Tongue (tissue), 2 donors: Measurements from ENCODE around the gene MED25. TPM values are rescaled to one million over a fixed set of nuclear protein-coding genes. Genes with fewer than 3 reads are reported as not detected.

Experiments
- DNase-seq: peaks from one replicate; pipeline ENCODE4 v3.0.0-alpha.2; 2015
- total RNA-seq: library from RNA; depleted of rRNA; stranded (reverse); fragments of >200 nt; gene quantifications from one replicate; pipeline ENCODE4 v1.2.3, GENCODE V29; 2014

MED25 gene
- total RNA-seq, 1 donor from 2014 or later = 38.2 TPM

- no peak for DNase-seq
Measured at GRCh38 chr19:49873834-49874233, 55.7 kb downstream of the MED25 start.

DNA sequence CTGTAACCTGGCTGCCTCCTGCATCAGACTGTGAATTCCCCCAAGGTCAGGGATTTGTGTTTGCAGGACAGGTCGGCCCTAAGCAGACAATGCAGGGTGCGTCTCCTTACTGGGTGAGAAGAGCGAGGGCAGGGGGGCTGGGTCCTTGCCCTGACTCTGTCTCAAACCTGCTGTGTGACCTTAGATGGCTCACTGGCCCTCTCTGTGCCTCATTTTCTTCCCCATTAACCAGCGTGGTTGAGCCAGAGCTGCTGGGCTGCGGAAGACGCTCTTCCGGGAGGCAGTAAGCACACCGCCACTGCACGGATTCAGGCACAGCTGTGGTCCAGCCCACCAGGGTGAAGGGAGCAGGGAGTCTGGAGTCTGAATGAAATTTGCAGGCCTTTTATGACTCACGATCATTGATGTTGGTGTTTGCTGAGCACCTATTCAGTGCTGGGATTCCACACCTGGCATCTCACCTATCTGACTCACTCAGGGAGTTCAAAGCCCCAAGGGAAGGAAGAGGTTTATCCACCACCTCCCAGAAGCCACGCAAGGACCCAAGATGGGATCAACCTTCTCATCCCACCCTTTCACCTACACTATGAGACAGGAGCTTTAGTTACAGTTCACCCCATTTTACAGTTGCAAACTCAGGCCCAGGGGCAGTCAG lies 56.5 kb downstream of the MED25 start:
- DNase-seq = no peak

GRCh38 chr19:49875177-49875576 lies 57.1 kb downstream of the MED25 start:
- no peak for DNase-seq

DNA sequence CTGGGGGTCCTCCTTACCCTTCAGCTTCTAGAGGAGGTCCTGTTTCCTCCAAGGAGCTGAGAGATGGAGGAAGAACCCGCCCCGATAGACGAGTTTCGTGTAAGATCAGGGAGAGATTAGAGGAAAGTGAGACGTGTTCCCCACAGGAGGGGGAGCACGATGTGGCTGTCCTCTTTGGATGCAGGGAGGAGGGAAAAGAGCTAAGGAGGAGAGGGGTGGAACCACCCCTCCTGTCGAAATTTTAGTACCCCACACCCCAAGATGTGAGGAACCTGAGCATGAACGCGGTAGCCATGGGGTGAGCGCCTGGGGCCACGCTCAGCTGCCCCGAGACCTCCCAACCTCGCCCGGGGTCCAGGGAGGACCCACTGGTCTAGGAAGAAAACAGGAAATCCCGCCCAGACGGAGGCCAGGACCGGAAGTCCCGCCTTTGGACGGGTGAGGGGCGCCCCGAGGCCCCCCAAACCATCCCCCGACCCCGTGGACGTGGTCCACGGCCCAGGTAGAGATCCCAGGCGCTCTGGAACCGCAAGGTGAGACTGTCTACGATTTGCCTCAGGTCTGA lies 57.9 kb downstream of the MED25 start:
- peak; percentile 83 for DNase-seq

DNA sequence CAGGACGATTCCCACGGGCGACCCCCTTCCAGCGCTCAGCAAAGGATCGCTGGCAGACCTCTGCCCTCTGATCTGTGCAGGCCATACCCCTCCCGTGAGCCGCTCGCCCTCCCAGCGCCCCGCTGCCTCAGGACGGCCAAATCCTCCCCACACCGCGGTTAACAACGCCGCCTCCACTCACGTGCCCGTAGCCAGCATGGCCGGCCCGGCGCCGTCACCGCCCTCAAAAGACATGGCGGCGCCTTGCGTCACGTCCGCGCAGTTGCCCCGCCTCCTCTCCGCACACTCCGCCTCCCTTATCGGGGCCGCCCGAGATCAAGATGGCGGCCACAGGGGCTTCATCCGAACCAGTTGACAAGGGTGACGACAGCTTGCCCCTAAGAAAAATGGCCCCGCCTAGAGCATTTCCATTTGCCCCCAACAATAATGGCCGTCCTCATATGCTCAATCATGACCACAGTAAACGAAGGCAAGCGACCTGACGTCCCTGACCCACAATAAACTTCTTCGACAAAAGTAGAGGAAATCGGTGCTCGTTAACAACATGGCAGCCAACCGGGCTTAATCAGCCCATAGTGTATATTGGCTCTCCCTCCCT lies 58.4 kb downstream of the MED25 start:
- DNase-seq = peak; percentile 100

DNA sequence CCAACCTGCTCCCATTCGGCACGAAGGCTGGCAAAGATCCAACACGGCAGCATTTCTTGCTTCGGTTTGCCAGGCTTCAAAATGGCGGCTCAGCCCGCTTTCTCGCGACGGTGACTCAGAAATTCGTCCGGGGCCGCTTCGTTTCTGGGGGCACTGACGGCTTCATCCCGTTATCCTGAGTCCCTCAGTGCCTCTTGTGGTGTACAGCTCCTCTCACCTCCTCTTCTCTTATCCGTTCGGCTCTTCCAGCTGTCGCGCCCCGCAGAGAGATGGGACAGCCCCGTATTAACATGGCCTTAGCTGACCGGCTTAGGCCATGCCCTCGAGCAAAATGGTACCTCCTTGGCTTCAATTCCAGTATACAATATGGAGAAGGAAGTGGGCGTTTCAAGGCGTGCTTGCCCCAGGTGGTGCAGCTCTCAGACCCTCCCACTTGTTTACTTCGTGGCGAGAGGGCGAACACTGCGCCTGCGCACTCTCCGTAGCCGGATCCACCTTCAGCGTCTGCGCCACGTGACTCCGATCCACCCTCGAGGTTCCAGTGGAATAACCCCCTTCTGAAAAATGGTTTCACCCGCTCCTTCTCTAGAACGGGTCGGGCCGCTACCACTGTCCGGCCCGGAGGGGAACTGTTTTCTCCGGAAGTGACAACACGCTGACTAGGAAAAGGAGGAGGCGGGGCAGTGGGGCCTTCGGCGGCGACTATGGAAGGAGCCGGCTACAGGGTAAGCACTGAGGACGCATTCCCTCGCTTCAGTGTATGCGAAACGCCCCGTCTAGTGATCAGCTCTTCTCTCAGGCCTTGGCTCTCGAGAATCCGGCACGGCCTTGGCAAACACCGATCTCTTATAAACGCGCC lies 59.2 kb downstream of the MED25 start, which contains the start of the genes AKT1S1 and TBC1D17:
Gene AKT1S1, minus strand, starts transcription at position 336 of the 859 bp plus-strand sequence. CDS start 4,060 bp downstream, outside the sequence.
Gene TBC1D17, plus strand, starts transcription at position 683 of the 859 bp plus-strand sequence. Its CDS starts 22 bp downstream, at position 705.
- DNase-seq = peak; percentile 100

DNA sequence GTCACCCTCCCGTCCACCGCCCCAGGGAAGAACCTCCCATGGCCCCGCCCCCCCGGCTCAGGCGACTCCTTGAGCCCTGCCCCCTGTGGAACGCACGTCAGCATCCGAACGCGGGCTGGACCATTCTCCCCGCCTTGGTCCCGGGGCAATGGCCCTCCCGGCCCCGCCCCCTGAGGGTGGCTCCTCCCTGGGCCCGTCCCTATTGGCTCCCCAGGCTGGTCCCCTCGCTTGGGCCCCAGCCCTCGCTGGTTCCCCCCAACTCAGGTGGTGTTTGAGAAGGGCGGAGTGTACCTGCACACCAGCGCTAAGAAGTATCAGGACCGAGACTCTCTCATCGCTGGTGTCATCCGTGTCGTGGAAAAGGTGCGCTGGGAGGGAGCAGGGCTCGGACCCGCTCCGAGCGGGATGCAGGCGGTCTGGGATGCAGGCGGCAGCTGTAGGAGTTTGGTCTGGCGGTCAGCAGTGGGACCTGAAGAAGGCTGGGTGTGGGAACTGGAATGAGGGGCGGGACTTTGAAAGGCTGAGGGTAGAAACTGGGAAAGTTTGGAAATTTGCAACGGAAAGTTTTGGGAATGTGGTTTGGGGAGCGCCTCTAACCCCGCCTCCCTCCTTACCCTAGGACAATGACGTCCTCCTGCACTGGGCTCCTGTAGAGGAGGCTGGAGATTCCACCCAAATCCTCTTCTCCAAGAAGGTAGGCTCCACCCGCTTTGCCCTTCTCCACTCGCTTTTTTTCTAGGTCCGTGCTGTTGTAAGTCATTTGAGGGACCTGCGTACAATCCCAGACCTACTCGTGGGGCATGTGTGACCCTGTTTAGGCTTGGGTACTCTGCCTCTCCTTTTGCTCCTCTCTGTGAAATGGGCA lies 60.0 kb downstream of the MED25 start:
- DNase-seq = peak; percentile 99

GRCh38 chr19:49878744-49879070 lies 60.6 kb downstream of the MED25 start:
- DNase-seq = no peak

GRCh38 chr19:49879243-49879963 lies 61.3 kb downstream of the MED25 start:
- DNase-seq = no peak

DNA sequence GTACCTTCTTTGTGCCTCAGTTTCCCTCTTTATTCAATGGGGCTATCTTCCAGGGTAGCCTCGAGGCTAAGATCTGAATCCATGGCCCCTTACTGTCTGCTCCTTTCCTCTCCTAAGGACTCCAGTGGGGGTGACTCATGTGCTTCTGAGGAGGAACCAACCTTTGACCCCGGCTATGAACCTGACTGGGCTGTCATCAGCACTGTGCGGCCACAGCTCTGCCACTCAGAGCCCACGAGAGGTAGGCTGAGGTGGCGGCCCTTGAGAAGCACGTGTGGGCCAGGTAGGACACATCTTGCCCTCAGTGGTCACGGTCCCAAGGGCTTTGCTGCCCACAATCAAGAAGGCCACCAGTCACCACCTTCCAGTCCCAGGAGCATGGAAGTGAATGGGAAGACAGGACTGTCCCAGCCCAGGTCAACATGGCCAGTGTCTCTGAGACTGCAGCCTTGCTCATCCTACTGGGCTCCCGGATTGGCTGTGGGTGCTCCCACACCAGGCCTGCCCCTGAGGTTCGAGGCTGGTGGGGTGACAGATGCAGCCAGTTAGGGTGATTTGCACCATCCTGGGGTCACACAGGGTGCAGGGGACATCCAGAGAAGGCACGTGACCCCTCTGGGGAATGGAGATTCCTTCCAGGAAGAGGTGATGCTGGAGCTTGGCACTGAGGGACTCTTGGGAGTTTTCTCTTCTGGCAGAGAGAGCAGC lies 62.2 kb downstream of the MED25 start:
- DNase-seq = no peak

GRCh38 chr19:49881186-49881585 lies 63.1 kb downstream of the MED25 start:
- no peak for DNase-seq

GRCh38 chr19:49881672-49882394 lies 63.7 kb downstream of the MED25 start:
- DNase-seq = no peak

GRCh38 chr19:49882643-49883042 lies 64.6 kb downstream of the MED25 start:
- no peak for DNase-seq

- no peak for DNase-seq
Measured at GRCh38 chr19:49883094-49883493, 65.0 kb downstream of the MED25 start.

DNA sequence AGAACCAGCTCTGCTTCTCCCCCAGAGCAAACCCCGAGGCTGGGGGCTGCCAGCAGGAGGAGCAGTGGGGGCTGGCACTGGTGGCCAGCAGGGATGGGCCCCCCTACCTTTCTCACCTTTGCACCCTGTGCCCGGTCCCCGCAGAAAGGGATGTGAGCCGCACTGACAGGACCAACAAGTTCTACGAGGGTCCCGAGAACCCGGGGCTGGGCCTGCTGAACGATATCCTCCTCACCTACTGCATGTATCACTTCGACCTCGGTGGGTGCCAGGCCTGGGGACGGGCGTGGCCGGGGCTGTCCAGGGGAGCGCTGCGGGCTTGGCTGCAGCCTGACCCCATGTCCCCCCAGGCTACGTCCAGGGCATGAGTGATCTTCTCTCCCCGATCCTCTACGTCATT lies 66.0 kb downstream of the MED25 start:
- DNase-seq = no peak

GRCh38 chr19:49884760-49885159 lies 66.7 kb downstream of the MED25 start:
- DNase-seq = no peak
